ENCODE measurements around the gene COX6B1. TPM values are rescaled to one million over a fixed set of nuclear protein-coding genes. Genes with fewer than 3 reads are reported as not detected.
"Not testable (repeated sequence)": the region's sequence is repeated elsewhere in the genome, so short reads cannot be mapped to it uniquely, and the experiment has no call there.

The COX6B1 gene, protein sequence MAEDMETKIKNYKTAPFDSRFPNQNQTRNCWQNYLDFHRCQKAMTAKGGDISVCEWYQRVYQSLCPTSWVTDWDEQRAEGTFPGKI
- total RNA-seq, result 100 to 1,000 TPM; 331 to 427 TPM

DNA sequence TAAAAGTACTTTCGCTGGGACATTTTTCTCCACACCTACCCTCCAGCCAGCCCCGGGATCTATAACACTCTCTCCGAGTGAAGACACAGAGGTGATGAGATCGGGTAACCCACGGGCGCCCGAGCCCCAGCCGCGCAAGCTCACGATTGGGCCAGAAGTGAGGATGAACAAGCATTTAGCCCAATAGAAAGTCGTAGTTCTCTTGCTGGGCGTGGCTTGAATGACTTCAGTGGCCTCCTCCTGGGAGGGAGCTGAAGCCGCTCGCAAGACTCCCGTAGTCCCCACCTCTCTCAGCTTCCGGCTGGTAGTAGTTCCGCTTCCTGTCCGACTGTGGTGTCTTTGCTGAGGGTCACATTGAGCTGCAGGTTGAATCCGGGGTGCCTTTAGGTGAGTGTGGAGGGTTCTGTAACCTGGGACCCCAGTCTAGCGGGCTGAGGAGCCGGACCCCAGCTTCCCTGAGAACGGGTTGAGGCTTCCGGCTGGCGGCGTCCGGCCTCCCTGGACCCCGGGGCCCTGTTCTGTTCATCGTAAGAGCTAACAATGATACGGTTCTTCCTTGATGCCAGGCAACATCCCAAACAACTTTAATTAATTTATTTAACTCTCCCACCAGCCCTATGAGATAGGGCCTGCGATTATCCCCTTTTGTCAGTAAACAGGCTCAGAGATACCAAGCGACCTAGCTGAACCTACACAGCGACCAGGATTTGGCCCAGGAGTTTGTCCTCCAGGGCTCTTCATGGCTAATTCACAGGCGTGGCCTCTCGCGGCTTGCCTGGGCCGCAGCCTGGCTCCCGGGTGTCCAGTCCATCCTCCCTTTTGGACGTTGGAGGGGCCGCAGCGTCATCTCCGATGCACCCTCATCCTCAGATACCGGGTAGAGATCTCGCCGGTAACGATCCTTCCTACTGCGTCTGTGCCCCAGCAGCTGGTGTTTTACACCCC is at the start of gene COX6B1:
COX6B1 (plus strand) TSS at position 307 of the 945 bp plus-strand sequence. CDS start 2,921 bp downstream, outside the sequence.
- peaks cover 6% of the 10 kb centered on the region for H3K4me1 Mint-ChIP-seq
- peak within 1 kb of the TSS; percentile 95 for H3K4me3 Mint-ChIP-seq
- H3K27ac Mint-ChIP-seq, result peak within 1 kb of the TSS; percentile 95
- peak; percentile 73 for ATAC-seq (replicated peaks)
- no peaks in the 10 kb centered on the region for H3K9me3 Mint-ChIP-seq
- no peaks in the 10 kb centered on the region for H3K27me3 Mint-ChIP-seq
- peaks cover 48% of the 10 kb centered on the region for H3K36me3 Mint-ChIP-seq (ENCODE audit: low read depth)

DNA sequence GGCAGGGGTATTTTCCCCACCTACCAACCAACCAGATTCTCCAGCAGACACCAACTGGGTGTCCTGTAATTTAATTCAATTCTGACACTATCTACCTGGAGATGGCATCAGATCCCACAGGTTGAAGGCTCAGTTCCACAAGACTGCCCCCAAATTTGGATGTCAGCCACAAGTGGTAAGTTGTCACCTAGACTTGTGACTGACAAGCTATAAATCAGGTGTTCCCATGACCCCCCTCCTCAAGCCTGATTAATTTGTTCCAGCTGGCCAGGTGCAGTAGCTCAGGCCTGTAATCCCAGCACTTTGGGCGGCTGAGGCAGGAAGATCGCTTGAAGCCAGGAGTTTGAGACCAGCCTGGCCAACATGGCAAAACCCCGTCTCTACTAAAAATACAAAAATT is 46.2 kb upstream of the COX6B1 start:
- Mint-ChIP-seq H3K4me1 (no peaks in the 10 kb centered on the region), H3K27ac (no peak overlapping the region), H3K27me3 (no peaks in the 10 kb centered on the region), H3K9me3 (no peaks in the 10 kb centered on the region), H3K36me3 (ENCODE audit: low read depth) (no peaks in the 10 kb centered on the region), H3K4me3 (no peak overlapping the region)
- no peak for ATAC-seq (replicated peaks)

DNA sequence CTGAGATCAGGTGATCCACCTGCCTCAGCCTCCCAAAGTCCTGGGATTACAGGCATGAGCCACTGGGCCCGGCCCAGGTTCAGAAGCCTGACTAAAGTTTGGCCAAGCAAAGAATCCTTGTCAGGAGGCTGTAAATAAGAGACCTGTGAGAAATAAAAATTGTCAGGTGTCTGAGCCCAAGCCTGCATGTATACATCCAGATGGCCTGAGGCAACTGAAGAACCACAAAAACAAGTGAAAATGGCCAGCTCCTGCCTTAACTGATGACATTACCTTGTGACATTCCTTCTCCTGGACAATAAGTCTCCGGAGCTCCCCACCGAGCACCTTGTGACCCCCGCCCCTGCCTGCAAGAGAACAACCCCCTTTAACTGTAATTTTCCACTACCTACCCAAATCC is 43.7 kb upstream of the COX6B1 start:
- H3K4me1 Mint-ChIP-seq, result not testable (repeated sequence)

DNA sequence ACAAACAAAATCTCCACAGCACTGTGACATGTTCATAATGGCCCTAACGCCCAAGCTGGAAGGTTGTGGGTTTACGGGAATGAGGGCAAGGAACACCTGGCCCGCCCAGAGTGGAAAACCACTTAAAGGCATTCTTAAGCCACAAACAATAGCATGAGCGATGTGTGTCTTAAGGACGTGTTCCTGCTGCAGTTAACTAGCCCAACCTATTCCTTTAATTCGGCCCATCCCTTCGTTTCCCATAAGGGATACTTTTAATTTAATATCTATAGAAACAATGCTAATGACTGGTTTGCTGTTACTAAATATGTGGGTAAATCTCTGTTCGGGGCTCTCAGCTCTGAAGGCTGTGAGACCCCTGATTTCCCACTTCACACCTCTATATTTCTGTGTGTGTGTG is 41.0 kb upstream of the COX6B1 start:
- H3K36me3 Mint-ChIP-seq (ENCODE audit: low read depth); H3K27ac Mint-ChIP-seq; ATAC-seq (replicated peaks); H3K4me1 Mint-ChIP-seq; H3K4me3 Mint-ChIP-seq; H3K27me3 Mint-ChIP-seq; H3K9me3 Mint-ChIP-seq: not testable (repeated sequence)

More for the DNA sequence above, 43.7 kb upstream of the COX6B1 start:
- ATAC-seq (replicated peaks); H3K9me3 Mint-ChIP-seq; H3K27me3 Mint-ChIP-seq; H3K4me3 Mint-ChIP-seq; H3K36me3 Mint-ChIP-seq (ENCODE audit: low read depth); H3K27ac Mint-ChIP-seq: not testable (repeated sequence)

DNA sequence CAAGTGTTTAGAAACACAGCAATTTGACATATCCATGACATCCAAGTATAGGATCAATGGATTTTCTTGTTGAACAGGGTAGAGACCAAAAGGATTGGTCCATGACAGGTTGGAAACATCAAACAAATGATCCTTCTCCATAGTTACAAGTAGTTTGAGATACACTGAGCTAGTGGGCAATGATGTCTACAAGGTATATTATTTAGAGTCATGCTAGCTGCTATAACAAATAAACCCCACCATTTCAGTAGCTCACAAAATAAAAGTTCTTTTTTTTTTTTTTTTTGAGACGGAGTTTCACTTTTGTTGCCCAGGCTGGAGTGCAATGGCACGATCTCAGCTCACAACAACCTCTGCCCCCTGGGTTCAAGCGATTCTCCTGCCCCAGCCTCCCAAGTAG is 40.5 kb upstream of the COX6B1 start:
- peaks cover 6% of the 10 kb centered on the region for H3K9me3 Mint-ChIP-seq
- ATAC-seq (replicated peaks), result no peak
- H3K4me1 Mint-ChIP-seq, result no peaks in the 10 kb centered on the region
- no peaks in the 10 kb centered on the region for H3K27me3 Mint-ChIP-seq
- peaks cover 4% of the 10 kb centered on the region for H3K36me3 Mint-ChIP-seq (ENCODE audit: low read depth)
- no peak overlapping the region for H3K4me3 Mint-ChIP-seq
- H3K27ac Mint-ChIP-seq, result no peak overlapping the region

DNA sequence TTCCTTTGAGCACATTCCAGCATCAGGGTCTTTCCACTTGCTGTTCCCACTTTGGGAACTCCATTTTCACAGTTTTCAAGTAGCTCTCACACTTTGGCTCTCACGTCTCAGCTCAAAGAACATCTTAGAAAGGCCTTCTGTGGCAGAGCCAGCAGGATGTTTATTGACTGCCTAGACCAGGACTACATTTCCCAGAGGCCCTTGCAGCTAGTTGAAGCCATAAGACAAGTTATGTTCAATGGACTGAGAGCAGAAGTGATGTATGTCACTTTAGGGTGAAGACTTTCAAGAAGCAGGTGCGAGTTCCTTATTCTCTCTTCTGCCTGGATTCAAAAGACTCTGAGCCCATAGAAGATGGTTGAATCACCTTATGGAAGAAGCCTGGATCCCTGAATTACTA is 39.9 kb upstream of the COX6B1 start:
- peak overlapping the region; percentile 19 for H3K4me3 Mint-ChIP-seq
- no peaks in the 10 kb centered on the region for H3K4me1 Mint-ChIP-seq
- peaks cover 6% of the 10 kb centered on the region for H3K36me3 Mint-ChIP-seq (ENCODE audit: low read depth)
- peaks cover 6% of the 10 kb centered on the region for H3K9me3 Mint-ChIP-seq
- H3K27ac Mint-ChIP-seq, result peak overlapping the region; percentile 17
- no peak for ATAC-seq (replicated peaks)
- no peaks in the 10 kb centered on the region for H3K27me3 Mint-ChIP-seq

DNA sequence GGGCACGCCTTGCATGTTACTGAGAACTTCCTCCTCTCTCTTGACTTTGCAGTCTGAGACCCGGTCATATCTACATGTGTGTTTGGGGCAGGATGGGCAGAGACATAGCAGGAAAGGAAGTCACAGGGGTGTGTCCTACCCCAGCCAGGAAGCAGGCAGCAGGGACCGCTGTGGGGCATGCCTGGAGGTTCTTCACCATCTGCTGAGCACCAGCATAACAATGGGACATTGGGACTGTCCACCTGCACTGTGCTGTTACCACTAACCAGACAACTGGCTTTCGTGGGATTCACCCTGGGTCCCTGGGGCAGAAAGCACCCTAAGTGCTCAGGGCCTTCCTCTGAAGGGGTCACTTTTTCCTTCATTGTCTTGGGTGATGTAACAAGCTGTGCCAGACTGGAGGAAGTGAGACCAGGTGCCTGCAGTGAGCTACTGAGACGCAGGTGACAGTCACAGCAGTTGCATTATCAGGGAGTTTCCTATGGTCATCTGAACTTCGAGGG is 38.2 kb upstream of the COX6B1 start:
- ATAC-seq (replicated peaks), result peak; percentile 20

DNA sequence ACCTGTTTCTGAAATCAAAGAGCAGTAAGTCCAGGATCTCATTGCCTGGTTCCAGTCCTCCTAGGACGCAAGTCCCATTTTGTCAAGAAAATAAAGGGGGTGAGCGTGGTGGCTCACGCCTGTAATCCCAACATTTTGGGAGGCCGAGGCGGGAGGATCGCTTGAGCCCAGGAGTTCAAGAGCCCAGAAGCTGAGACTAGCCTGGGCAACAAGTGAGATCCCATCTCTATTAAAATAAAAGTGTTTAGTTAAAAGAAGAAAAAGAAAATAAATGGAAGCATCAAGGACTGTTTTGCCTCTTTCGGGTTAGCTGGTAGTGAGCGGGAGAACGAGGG is 35.9 kb upstream of the COX6B1 start:
- H3K27me3 Mint-ChIP-seq, result no peaks in the 10 kb centered on the region
- no peaks in the 10 kb centered on the region for H3K4me1 Mint-ChIP-seq
- H3K9me3 Mint-ChIP-seq, result peaks cover 6% of the 10 kb centered on the region
- no peak for ATAC-seq (replicated peaks)
- peak overlapping the region; percentile 79 for H3K4me3 Mint-ChIP-seq
- H3K27ac Mint-ChIP-seq, result peak overlapping the region; percentile 91
- H3K36me3 Mint-ChIP-seq (ENCODE audit: low read depth), result peaks cover 16% of the 10 kb centered on the region

More for the DNA sequence above, 38.2 kb upstream of the COX6B1 start:
- H3K27me3 Mint-ChIP-seq, result no peaks in the 10 kb centered on the region
- H3K27ac Mint-ChIP-seq, result peak overlapping the region; percentile 76
- peak overlapping the region; percentile 34 for H3K4me3 Mint-ChIP-seq
- peaks cover 6% of the 10 kb centered on the region for H3K9me3 Mint-ChIP-seq
- H3K4me1 Mint-ChIP-seq, result no peaks in the 10 kb centered on the region
- peaks cover 6% of the 10 kb centered on the region for H3K36me3 Mint-ChIP-seq (ENCODE audit: low read depth)

DNA sequence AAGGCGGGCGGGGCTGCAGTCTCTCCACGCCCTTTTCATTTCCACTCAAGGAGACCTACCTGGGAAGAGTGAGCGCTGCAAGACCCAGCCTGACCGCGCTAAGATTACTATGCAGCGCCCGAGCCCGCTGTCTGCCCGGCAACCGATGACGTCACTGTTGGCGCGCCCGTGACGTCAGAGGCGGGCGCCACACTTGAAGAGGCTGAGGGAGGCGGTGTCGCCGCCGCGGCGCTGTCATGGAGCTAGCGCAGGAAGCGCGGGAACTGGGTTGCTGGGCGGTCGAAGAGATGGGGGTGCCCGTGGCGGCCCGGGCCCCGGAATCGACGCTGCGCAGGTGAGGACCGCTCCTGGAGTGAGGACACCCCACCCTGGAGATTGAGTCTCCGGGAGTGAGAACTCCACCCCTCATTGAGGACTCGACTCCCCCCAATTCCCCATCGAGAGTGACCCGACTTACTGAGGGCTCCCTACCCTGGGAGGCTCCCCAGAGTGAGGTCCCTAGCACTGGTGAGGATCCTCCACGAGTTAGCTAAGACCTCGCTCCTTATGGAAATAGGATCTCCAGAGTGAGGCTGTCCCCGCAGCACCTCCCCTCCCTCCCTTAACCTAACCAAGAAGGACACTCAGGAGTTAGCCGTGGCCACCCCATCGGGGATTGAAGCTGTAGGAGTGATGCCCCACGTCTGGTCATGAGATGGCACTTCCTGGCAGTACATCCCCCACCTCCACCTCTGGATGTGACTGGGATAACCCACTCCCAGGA is 35.4 kb upstream of the COX6B1 start, which contains the start of gene HAUS5:
HAUS5 (plus strand) TSS at position 177 of the 763 bp plus-strand sequence; CDS start at position 237, 60 bp downstream.
- peaks cover 6% of the 10 kb centered on the region for H3K9me3 Mint-ChIP-seq
- H3K27me3 Mint-ChIP-seq, result no peaks in the 10 kb centered on the region
- peak; percentile 99 for ATAC-seq (replicated peaks)
- H3K36me3 Mint-ChIP-seq (ENCODE audit: low read depth), result peaks cover 16% of the 10 kb centered on the region
- H3K4me3 Mint-ChIP-seq, result peak within 1 kb of the TSS; percentile 79
- H3K27ac Mint-ChIP-seq, result peak within 1 kb of the TSS; percentile 91
- H3K4me1 Mint-ChIP-seq, result no peaks in the 10 kb centered on the region

DNA sequence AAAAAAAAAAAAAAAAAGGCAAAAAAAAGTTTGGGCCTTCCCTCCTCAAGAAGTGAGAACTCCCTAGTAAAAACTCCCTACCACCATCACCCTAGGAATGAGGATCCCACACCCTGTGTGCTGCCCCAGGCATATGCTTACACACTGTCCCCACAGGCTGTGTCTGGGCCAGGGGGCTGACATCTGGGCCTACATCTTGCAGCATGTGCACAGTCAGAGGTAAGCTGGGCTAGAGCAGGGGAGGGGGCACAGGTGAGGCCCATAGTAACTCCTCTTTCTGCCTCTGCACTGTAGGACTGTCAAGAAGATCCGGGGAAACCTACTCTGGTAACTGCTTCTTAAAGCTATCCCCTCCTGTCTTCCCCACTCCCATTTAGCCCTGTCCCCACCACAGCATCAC is 34.5 kb upstream of the COX6B1 start:
- no peaks in the 10 kb centered on the region for H3K27me3 Mint-ChIP-seq
- ATAC-seq (replicated peaks), result no peak
- peak overlapping the region; percentile 91 for H3K27ac Mint-ChIP-seq
- H3K4me3 Mint-ChIP-seq, result peak overlapping the region; percentile 79
- peaks cover 2% of the 10 kb centered on the region for H3K9me3 Mint-ChIP-seq
- peaks cover 16% of the 10 kb centered on the region for H3K36me3 Mint-ChIP-seq (ENCODE audit: low read depth)
- no peaks in the 10 kb centered on the region for H3K4me1 Mint-ChIP-seq

DNA sequence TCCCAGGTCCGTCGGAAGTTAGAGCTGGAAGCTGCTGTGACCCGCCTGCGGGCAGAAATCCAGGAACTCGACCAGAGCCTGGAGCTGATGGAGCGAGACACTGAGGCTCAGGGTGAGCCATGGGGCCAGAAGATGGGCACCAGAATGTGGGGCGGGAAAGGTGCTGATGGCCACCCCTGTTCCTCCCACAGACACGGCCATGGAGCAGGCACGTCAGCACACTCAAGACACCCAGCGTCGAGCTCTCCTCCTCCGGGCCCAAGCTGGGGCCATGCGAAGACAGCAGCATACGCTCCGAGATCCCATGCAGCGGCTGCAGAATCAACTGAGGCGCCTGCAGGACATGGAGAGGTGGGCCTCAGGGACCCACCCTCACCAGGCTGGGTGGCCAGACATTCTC is 33.1 kb upstream of the COX6B1 start:
- Mint-ChIP-seq H3K27me3 (no peaks in the 10 kb centered on the region), H3K4me1 (no peaks in the 10 kb centered on the region), H3K27ac (no peak overlapping the region), H3K4me3 (no peak overlapping the region), H3K36me3 (ENCODE audit: low read depth) (peaks cover 16% of the 10 kb centered on the region), H3K9me3 (no peaks in the 10 kb centered on the region)
- no peak for ATAC-seq (replicated peaks)

DNA sequence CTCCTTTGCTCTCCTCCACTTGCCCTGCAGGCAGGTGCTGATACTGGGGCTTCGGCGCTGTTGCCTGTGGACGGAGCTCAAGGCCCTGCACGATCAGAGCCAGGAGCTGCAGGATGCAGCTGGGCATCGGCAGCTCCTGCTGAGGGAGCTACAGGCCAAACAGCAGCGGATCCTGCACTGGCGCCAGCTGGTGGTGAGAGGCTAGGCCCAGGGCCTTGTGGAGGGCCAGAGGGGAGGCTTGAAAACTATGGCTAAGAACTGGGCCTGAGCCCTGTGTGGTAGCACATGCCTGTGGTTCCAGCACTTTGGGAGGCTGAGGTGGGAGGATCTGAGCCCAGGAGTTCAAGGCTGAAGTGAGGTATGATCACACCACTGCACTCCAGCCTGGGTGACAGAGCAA is 29.3 kb upstream of the COX6B1 start:
- no peaks in the 10 kb centered on the region for H3K27me3 Mint-ChIP-seq
- no peaks in the 10 kb centered on the region for H3K4me1 Mint-ChIP-seq
- peaks cover 28% of the 10 kb centered on the region for H3K36me3 Mint-ChIP-seq (ENCODE audit: low read depth)
- no peak for ATAC-seq (replicated peaks)
- no peak overlapping the region for H3K4me3 Mint-ChIP-seq
- no peaks in the 10 kb centered on the region for H3K9me3 Mint-ChIP-seq
- H3K27ac Mint-ChIP-seq, result no peak overlapping the region

DNA sequence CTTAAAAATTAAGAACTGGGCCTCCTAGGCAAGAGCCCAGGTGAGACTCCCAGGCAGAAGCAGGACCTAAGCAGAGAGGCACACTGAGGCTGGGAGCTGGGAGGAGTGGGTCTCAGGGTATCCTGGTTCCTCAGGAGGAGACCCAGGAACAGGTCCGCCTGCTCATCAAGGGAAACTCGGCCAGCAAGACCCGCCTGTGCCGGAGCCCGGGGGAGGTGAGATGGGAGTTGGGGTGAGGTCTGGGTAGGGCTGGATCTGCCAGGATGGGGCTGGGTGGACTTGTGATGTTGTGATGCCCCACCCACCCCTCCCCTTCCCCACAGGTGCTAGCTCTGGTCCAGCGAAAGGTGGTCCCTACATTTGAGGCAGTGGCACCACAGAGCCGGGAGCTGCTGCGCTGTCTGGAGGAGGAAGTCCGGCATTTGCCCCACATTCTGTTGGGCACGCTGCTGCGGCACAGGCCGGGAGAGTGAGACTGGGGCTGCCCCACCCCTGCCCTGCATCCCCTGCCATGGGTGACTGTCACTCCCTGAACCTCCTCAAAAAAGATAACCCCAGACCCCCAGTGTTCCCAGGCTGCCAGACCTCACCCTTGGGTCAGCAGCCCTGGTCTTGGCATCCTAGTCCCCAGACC is 28.7 kb upstream of the COX6B1 start:
- Mint-ChIP-seq H3K4me3 (no peak overlapping the region), H3K9me3 (no peaks in the 10 kb centered on the region)

DNA sequence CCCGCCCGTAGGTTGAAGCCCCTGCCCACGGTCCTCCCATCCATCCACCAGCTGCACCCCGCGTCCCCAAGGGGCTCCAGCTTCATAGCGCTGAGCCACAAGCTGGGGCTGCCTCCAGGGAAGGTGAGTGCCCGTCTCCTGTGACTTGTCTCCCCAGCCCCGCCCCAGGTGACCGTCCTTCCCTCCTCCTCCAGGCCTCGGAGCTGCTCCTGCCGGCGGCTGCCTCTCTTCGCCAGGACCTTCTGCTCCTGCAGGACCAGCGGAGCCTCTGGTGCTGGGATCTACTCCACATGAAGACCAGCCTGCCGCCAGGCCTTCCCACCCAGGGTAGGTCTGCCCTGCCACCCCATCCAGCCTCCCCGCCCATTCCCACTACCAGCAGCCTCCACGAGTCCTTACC is 28.1 kb upstream of the COX6B1 start:
- Mint-ChIP-seq H3K27ac (peak overlapping the region; percentile 11), H3K36me3 (ENCODE audit: low read depth) (peaks cover 28% of the 10 kb centered on the region), H3K9me3 (no peaks in the 10 kb centered on the region), H3K27me3 (no peaks in the 10 kb centered on the region), H3K4me3 (no peak overlapping the region), H3K4me1 (no peaks in the 10 kb centered on the region)
- no peak for ATAC-seq (replicated peaks)

More for the DNA sequence above, 28.7 kb upstream of the COX6B1 start:
- ATAC-seq (replicated peaks), result no peak
- Mint-ChIP-seq H3K4me1 (no peaks in the 10 kb centered on the region), H3K27me3 (no peaks in the 10 kb centered on the region), H3K27ac (no peak overlapping the region), H3K36me3 (ENCODE audit: low read depth) (peaks cover 28% of the 10 kb centered on the region)

All from activated T-helper 17 cell treated with anti-CD3 and anti-CD28 coated beads, Interleukin-2, amount 50 U/mL, for 72 hours (primary cell).